NCI-H345 (cell line): Measurements from ENCODE around the gene SART3.
A peak's percentile ranks its signal among the peaks of the same experiment; 100 is the strongest.
"Not testable (repeated sequence)": the region's sequence is repeated elsewhere in the genome, so short reads cannot be mapped to it uniquely, and the experiment has no call there.

ENCODE experiments used
- DNase-seq: peaks from one replicate; lab custom pipeline; 2025; lab: John Stamatoyannopoulos, UW

Gene SART3

DNA sequence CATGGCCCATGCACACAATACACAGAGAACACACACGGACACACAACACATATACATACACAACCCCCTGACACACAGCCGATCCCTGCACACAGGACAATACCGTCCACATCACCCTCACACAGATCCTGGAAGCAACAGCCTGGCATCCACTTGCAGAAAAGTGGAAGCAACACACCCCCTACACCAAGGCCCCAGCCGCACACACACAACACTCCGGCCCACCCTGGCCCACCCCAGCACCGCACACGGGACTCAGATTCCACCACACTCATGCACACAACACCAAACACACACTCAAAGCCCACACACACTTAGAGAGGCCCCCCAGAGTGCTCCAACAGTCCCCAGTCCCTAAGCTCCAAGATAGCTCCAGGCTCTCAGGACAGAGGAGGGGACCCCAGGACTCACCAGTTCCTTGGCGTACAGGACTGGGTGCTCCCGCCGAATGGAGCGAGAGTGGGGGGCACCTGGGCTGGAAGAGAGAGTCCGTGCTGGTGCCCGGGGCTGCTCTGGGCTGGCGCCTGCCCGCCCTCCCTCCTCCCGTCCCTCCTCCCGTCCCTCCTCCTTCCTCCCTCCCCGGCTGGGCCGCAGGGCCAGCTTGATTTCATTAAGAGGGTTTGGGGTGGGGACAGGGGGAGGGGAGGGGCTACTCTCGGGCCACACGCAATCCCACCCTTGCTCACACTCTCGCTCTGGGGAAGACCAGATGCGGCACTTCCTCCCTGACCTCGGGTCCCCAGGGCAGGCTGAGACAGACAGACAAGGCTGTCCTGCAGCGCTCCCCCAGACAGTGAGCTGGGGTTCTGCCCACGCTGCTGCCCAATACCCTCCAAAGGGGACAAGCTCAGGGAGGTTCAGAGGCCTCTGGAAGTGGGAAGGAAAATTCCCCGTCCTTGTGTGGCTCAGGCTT is 36.8 kb upstream of the SART3 start, which contains the start of gene TMEM119:
Gene TMEM119, minus strand, starts transcription at position 526 of the 913 bp plus-strand sequence. CDS start 5,701 bp downstream, outside the sequence.
- no peak for DNase-seq

DNA sequence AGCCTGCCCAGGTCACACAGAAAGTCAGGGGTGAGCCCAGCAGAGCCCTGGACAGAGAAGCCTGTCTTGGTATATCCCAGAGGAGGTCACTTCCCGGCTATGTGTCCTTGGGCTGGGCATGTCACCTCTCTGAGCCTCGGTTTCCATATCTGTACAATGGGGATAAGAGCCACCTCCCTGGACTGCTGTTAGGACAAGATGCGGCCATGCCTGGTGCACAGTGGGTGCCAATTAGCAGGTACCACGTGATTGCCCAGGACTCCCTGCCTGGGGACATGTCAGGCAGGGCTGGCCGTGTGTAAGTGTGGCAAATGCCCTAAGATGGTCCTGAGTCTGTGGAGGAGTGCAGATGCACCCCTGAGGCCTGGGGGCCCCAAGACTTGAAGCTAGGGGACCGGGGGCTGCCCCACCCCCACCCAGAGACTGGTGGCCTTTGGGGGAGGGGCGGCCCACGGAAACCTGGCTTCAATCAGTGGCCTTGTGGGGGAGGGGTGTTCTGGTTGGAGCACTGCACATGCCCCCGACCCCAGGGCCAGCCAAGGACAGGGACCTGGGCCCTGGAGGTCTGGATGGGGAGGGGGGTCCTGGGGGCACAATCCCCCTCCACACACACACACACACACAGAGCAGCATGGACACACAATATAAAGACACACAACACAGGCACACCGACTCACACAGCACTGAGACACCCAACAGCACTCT is 36.0 kb upstream of the SART3 start:
- DNase-seq: no peak

DNA sequence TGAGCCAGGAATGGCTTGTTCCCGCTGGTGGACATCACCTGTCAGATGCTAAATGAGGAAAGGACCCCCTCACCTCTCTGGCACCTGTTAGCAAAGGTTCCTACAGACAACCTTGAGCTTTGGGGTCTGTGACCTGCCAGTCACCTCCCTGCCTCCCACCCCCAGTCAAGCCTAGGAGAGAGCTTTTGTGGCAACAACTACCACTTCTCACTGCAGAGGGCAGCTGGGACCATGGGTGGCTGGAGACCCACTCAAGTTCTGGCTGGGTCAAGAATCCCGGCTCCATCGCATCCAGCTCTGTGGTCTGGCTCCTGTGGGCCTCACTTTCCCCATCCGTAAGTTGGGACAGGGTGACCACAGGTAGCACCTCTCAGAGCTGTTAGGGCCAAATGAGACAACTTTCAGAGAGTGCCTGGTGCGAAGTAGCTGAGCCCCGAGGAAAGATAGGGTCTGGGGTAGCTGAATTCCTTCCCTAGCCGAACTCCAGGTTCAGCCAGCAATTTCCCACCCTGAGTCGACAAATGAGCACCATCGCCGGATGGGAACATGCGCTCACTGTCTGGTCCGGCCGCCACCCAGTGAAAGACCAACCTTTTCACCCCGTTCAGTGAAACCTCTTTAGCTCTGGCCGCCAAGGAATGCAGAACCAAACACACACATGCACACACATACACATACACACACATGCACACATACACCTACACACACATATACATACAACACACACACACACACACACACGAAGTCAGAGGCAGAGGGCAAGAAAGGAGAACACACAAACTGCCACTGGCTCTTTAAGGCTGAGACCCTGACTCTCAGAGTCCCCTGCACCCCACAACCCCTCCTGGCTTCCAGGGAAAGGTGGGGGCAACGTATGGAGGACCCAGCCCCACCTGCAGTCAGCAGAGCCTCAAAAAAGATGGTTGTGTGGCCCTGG is 35.0 kb upstream of the SART3 start:
- no peak for DNase-seq

DNA sequence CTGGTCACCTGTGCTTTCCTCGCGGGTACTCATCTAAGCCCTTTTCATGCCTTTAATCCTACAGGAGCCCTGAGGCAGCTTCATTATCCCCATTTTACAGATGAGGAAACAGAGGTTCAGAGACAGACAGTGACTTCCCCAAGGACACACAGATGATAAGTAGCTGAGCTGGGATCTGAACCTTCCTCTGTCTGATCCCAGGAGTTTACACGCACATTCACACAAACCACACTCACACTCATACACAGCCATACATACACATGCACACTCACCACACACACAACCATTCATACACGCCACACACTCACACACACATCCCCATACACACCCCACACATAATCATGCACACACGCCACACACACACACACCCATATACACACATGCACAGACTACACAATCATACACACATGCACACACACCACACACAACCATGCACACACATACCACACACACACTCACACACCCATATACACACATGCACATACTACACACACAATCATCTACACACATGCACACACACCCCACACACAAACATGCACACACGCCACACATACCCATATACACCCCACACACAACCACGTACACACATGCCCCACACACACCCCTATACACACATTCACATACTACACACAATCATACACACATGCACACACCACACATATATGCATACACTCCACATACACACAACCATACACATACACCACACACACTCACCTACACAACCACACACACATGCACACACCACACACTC is 34.2 kb upstream of the SART3 start:
- DNase-seq: no peak

DNA sequence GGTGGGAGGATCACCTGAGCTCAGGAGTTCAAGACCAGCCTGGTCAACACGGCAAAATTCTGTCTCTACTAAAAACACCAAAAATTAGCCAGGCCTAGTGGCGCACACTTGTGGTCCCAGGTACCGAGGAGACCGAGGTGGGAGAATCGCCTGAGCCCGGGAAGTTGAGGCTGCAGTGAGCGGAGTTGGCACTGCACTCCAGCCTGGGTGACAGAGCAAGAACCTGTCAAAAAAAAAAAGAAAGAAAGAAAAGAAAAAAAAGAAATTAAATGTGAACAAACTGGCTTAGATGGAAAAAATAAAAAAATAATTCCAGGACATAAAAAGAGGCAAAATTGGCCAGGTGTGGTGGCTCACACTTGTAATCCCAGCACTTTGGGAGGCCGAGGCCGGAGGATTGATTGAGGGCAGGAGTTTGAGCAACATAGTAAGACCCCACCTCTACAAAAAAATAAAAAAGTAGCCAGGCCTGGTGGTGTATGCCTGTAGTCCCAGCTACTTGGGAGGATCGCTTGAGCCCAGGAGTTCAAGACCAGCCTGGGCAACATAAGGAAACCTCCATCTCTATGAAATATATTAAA is 33.4 kb upstream of the SART3 start:
- DNase-seq: no peak

DNA sequence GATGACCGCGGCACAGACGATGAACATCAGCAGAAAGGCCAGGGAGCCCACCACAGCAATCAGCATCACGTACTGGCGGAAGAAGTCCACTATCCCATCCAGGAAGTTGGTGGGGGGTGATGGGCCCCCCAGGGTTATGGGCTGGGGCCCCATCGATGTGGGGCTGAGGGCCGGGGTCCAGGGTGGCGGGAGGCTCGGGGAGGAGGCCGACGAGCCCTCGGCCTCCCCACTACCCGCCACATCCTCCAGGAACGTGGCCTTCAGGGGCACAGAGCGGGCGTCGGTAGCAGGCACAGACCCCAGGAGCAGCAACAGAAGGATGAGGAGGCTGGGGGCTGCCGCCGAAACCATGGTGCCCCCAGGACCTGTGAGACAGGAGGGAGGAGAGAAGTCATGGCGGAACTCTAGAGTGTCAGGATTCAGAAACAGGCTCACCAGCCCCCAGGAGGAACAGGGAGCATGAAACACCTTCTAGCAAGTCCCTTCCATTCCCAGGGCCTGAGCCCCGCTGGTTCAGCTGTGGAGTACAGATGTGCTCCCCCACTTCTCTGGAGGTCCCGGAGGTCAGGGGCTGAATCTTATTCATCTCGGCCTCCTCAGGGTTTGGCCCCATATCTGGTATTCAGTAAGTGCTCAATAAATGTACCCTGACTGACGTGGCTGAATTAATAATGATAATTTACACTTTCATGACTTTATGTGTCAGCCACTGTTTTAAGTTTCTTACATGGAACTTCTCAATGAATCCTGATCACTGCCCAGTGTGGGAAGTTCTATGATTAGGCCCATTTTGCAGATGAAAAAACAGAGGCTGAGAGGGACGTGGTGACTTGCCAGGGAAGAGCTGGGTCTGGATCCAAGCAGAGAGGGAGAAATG is 31.3 kb upstream of the SART3 start:
- no peak for DNase-seq

DNA sequence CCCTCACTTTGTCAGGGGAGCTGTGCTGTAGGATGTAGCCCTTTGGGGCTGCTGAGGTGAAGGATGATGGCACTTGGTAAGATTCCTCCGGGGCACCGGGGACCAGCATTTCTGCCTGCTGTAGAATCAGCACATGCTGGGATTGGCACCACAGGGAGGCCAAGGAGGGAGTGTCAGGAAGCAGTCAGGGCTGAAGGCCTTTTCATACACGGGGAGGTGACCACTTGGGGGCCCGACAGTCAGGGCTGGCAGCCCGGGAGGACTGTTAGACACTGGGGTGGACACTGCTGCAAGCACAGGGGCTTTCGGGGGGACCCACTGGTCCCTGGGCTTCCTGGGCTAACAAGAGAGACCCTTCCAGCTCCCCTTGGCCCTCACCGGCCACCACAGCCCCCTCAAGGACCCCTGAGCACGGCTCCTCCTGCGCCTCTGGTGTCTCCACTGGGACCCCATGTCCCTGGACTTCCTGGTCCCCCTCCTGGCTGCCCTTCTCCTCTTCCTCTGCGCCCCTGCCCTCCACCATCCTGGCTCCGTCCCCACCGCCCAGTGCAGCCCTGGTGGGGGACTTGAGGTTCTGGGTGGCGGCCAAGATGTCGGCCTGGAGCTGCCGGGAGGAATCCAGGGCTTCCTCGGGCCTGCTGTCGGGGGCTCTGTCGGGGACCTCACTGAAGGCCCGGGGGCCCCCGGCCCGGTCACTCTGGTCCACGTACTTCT is 30.5 kb upstream of the SART3 start:
- no peak for DNase-seq

DNA sequence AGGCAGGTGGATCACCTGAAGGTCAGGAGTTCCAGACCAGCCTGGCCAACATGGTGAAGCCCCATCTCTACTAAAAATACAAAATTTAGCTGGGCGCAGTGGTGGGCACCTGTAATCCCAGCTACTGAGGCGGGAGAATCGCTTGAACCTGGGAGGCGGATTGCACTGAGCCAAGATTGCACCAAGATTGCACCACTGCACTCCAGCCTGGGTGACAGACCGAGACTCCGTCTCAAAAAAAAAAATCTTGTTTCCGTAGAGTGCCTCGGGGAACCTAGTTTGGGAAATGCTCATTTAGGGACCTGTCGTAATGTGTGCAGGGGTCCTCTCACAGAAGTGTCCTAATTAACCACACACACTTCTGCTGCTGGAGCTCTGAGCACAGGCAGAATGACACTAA is 29.5 kb upstream of the SART3 start:
- DNase-seq: not testable (repeated sequence)

DNA sequence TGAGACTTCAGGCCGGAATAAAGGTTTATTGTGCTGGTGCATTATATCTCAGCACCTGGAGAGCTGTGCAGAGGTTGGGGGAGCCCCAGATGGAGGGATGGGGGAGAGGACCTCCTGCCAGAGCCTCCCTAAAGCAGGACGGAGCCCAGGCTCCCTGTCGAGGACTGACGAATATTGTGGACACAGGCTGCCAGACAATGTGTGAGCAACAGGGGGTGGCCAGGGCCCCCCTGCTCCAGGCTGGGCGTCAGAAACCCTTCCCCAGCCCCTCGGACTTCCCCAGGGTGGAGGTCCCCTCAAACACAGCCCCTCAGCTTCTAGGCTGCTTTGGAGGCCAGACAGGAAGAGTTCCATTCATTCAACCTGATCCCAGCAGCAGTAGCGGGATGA is 28.9 kb upstream of the SART3 start:
- DNase-seq: no peak

DNA sequence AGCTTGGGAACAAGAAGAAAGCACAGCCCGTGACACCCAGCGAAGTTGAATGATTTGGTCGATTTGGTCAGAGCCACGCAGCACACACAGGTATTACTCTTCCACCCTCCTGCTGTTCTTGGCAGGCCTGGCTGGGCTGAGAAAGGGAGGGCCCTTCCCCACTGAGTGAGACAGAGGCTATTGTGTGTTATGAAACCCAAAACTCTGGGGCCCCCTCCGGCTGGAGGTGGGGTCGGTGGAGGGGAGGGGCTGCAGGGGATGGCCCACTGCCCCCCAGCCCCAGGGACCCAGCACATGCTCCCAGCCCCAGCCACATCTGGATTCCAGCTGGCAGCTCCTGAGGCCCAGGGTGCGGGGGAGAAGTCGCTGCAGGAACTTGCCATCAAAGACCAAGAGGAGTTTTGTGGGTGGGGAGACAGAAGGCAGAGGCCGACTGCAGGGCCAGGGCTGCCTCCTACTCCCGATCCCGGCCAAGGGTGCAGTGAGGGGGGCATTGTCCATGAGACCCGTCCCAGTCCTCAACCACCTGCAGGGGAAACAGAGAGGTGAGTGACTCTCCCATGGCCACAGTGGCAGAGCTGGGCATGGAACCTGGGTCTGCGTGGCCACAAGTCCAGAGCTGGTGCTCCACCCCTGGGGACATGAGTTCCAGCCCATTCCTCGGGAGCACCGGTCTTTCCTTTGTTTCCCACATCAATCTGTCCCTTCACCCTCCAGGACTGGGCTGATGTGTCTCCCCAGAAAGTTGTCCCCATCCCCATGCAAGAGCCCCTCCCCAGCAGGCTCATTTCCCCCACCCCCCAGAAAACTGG is 28.3 kb upstream of the SART3 start:
- peak; percentile 64 for DNase-seq

DNA sequence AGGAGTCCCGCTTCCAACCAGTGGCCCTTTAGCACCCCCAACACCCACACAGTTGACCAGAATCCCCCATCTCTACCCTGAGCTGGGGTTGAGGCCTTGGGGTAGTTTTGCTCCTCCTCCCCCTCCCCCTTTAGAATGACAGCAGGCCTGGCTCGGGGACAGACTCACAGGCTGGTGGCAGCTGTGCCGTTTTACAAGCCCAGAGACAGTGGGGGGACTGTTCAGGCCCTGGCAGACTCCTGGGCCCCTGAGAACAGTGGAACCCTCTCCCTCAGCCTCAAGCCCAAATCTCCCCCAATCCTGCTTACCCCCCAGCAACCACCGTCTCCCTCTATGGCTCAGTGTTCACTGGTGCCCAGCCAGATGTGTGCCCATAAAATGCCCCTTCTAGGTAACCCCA is 26.9 kb upstream of the SART3 start:
- DNase-seq: no peak

DNA sequence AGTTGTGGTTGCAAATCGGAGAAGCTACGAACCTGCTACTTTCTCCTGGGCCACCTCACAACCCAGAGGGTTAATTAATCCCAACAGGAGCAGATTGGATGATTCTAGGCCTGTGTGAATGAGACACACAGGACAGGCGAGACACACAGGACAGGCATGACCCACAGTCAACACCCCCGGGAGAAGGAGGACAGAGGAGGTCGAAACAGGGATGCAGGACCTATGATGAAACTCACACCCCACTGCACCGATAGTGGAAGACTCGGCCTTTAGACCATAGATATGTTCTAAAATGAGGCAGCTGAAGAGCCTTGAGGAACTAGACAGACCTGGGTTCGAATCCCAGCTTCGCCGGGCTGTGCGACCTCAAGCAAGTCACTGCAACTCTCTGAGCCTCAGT is 25.3 kb upstream of the SART3 start:
- no peak for DNase-seq

DNA sequence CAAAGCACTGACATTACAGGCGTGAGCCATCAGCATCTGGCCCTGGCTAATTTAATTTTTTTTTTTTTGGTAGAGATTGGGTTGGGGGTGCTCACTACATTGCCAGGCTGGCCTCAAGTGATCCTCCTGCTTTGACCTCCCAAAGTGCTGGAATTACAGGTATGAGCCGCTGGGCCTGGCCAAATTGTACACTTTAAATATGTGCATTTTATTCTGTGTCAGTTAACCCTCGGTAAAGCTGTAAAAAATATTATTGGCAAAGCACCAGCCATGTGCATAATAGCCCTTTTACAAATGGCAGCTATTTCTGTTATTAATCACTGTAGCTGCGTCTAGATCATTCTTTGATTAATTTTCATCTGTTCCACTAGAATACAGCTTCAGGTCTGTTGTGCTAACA is 24.9 kb upstream of the SART3 start:
- DNase-seq: no peak

DNA sequence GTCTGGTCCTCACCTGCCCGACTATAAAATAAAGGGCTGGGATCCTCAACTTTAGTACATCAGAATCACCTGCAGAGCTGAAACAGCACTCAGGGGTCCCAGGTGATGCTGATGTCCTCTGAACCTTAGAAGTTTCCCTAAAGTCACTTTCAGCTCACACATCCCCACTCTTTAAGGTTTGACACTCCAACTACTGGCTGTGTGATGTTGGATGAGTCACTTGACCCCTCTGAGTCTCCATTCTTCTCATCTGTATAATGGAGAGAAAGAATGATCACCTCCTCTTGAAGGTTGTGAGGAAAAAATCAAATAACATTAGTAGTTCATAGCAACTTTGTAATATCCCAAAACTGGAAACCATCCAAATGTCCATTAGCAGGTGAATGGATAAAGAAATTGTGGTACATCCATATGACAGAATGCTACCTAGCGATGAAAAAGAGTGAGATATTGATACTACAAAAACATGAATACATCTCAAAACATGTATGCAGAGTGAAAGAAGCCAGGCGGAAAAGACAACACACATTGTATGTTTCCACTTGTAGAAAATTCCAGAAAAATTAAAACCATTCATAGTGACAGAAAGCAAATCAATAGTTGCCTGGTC is 23.6 kb upstream of the SART3 start:
- no peak for DNase-seq

DNA sequence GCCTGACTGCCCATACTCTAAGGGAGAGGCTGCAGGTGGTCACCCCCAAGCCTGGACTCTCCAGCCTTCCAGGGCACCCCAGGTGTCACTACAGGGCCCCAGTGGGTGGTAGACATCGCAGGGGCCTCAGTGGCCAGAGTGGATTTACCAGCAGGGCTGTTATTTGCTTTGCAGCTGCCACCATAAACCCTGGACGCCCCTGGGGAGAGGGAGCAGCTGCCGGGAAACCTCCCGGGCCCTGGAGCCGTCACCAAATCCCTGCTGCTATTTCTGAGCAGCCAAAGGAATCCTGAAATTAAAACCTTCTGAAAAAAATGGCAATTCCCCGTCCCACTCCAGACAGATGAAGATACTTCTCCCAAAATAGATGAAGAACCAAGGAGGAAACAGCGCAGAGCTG is 23.0 kb upstream of the SART3 start:
- peak; percentile 57 for DNase-seq

DNA sequence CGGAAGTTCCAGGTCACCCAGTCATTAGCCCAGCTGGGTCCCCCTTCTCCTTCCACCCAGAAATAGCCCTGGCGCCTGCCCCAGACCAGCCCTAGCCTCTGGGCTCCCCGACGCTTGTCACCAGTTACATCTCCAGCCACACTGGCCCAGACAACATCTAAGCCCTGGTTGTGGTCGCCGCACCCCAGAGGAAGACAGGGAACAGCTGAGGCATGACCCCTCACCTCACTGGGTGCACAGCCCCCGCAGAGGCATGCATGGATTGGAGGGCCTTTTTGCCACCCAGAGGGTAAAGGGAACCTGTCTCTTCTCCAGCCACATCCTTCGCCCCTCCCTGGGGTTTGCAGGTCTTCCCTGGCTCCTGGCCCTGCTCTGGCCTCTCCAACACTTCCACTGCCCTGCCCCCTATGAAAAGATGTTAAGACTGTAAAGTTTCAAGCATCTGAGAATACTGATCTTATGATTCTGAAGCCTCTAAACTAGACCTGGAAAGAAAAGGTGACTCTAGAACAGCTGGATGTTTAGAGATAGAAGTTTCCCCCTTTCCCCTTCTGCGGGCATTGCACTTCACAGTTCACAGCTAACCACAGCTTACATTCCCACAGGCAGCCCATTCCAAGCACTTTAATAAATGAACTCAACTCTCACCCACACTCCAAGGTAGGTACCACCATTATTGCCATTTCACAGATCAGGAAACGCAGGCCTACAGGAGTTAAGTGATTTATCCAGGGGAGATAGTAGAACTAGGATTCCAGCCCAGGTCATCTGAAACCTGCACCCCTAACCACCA is 22.2 kb upstream of the SART3 start:
- DNase-seq: no peak

DNA sequence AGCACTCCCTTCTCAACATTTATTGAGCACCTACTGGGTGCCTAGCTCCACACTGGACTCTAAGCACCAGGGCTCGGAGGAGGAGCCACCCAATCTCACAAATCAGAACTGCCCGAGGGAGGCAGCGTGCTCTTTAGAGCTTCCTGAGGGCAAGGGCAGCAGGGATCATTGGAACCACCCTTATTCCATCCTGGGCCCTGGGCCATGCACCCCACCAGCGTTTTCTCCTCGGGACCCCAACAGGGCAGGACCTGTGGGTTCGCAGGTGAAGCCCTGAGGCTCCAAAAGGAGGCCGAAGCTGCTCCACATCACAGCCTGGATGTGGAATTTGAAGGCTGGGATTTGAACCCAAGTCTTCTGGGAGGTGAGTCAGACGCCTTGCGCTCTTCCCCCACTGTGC is 21.5 kb upstream of the SART3 start:
- no peak for DNase-seq
